CD14-positive monocyte (primary cell): Measurements from ENCODE around the gene TSGA10IP. TPM values are rescaled to one million over a fixed set of nuclear protein-coding genes. Genes with fewer than 3 reads are reported as not detected.
A peak's percentile ranks its signal among the peaks of the same experiment; 100 is the strongest.

Experiments used
- DNase-seq, 3 donors: peaks; one replicate each; pipeline ENCODE4 v3.0.0-alpha.2; 2011 to 2022
- H2AFZ ChIP-seq: 2 replicates; pipeline ENCODE4 v1.6.0; 2012; ENCODE audit warnings: mild to moderate bottlenecking, low read depth, low read length, inconsistent platforms; ENCODE audit not compliant: insufficient read depth, poor library complexity, severe bottlenecking
- H3K27ac ChIP-seq, 2 donors: 1 replicate in 1 of 2; 2 replicates in 1 of 2; pipeline ENCODE4 v1.5.1; 2012 to 2013; ENCODE audit warnings: low read length in 2 of 2, control low read depth in 1 of 2, inconsistent platforms in 1 of 2, low read depth in 1 of 2, mild to moderate bottlenecking in 1 of 2
- H3K27me3 ChIP-seq, 2 donors: one replicate each; pipeline versions ENCODE4 v1.6.0 to v1.6.1; 2011 to 2013; ENCODE audit warnings: low read length in 2 of 2; ENCODE audit not compliant: control insufficient read depth in 2 of 2, insufficient read depth in 2 of 2
- H3K36me3 ChIP-seq, 2 donors: replicated peaks in 1 of 2; 1 replicate in 1 of 2; 2 replicates in 1 of 2; pipeline versions ENCODE4 v1.5.1 to v1.6.1; 2012 to 2013; ENCODE audit warnings: low read length in 2 of 2, control low read depth in 1 of 2, inconsistent platforms in 1 of 2, mild to moderate bottlenecking in 1 of 2; ENCODE audit not compliant: insufficient read depth in 2 of 2, control insufficient read depth in 1 of 2
- H3K4me1 ChIP-seq, 2 donors: 1 replicate in 1 of 2; 2 replicates in 1 of 2; pipeline versions ENCODE4 v1.5.1 to v1.6.1; 2012 to 2013; ENCODE audit warnings: low read length in 2 of 2, control low read depth in 1 of 2, inconsistent platforms in 1 of 2, mild to moderate bottlenecking in 1 of 2, moderate library complexity in 1 of 2; ENCODE audit not compliant: insufficient read depth in 2 of 2, control insufficient read depth in 1 of 2
- H3K4me2 ChIP-seq: replicated peaks from 2 replicates; pipeline ENCODE3; 2012; ENCODE audit warnings: low read length, moderate library complexity, mild to moderate bottlenecking; ENCODE audit not compliant: poor library complexity, severe bottlenecking; ENCODE audit errors: extremely low read depth
- H3K4me3 ChIP-seq, 3 experiments: fragments of 200-600 bp in 1 of 3; sonication (generic) in 1 of 3; replicated peaks in 1 of 3; 1 replicate in 2 of 3; 2 replicates in 1 of 3; pipeline ENCODE4 v1.5.1; 2011 to 2013; ENCODE audit warnings: low read length in 3 of 3, mild to moderate bottlenecking in 3 of 3, control low read depth in 2 of 3, low read depth in 2 of 3, inconsistent platforms in 1 of 3, moderate library complexity in 1 of 3
- H3K79me2 ChIP-seq: 2 replicates; pipeline ENCODE4 v1.6.0; 2012; ENCODE audit warnings: mild to moderate bottlenecking, control low read depth, inconsistent platforms, low read length, moderate library complexity; ENCODE audit not compliant: insufficient read depth
- H3K9ac ChIP-seq: 2 replicates; pipeline ENCODE4 v1.6.0; 2017; ENCODE audit warnings: low read length, mild to moderate bottlenecking; ENCODE audit not compliant: insufficient read depth, poor library complexity, severe bottlenecking
- H3K9me3 ChIP-seq, 2 donors: replicated peaks in 1 of 2; 1 replicate in 1 of 2; 2 replicates in 1 of 2; pipeline versions ENCODE4 v1.5.1 to v1.6.1; 2012 to 2013; ENCODE audit warnings: low read length in 2 of 2, control low read depth in 1 of 2; ENCODE audit not compliant: control insufficient read depth in 1 of 2, insufficient read depth in 1 of 2
- H4K20me1 ChIP-seq: 2 replicates; pipeline ENCODE4 v1.6.0; 2012; ENCODE audit warnings: mild to moderate bottlenecking, low read length, control low read depth, moderate library complexity; ENCODE audit not compliant: insufficient read depth
- H3K27ac Mint-ChIP-seq, 7 donors: one replicate each; pipeline ENCODE4 v1.8.0; 2020; ENCODE audit warnings: mild to moderate bottlenecking in 7 of 7, mixed read lengths in 7 of 7, moderate library complexity in 6 of 7, inconsistent platforms in 2 of 7
- H3K27me3 Mint-ChIP-seq, 3 donors: one replicate each; pipeline ENCODE4 v1.8.0; 2021 to 2022; ENCODE audit warnings: low read depth in 3 of 3, mild to moderate bottlenecking in 3 of 3, mixed read lengths in 3 of 3, moderate library complexity in 3 of 3, inconsistent platforms in 1 of 3
- H3K36me3 Mint-ChIP-seq, 2 donors: one replicate each; pipeline ENCODE4 v1.8.0; 2020; ENCODE audit warnings: mixed read lengths in 2 of 2, inconsistent platforms in 1 of 2, mild to moderate bottlenecking in 1 of 2
- H3K4me1 Mint-ChIP-seq: one replicate; pipeline ENCODE4 v1.8.0; 2020; ENCODE audit warnings: mild to moderate bottlenecking, mixed read lengths
- H3K4me3 Mint-ChIP-seq, 2 donors: one replicate each; pipeline ENCODE4 v1.8.0; 2020; ENCODE audit warnings: mild to moderate bottlenecking in 2 of 2, mixed read lengths in 2 of 2, moderate library complexity in 1 of 2
- H3K9me3 Mint-ChIP-seq, 7 donors: one replicate each; pipeline ENCODE4 v1.8.0; 2020 to 2022; ENCODE audit warnings: mixed read lengths in 7 of 7, mild to moderate bottlenecking in 6 of 7, moderate library complexity in 6 of 7, inconsistent platforms in 2 of 7
- WGBS: methylation state at CpG from one replicate; pipeline ENCODE4 v1.1.5; 2013; ENCODE audit warnings: missing lambda C conversion rate; ENCODE audit not compliant: insufficient coverage; 5-methylcytosine and 5-hydroxymethylcytosine counted together
- intact Hi-C, 2 donors: fragments of 100-400 bp; cut with micrococcal nuclease; formaldehyde crosslinking; loops; one replicate each; pipeline versions ENCODE4 v1.15.0 to v1.15.1; 2023
- polyA plus RNA-seq, 3 donors: library from polyadenylated mRNA; depleted of rRNA in 1 of 3; unstranded in 2 of 3; stranded (reverse) in 1 of 3; fragments of 300-500 nt in 2 of 3; fragments of >200 nt in 1 of 3; fragmentation: Illumina TruSeq in 2 of 3; gene quantifications; 1 replicate in 2 of 3; 2 replicates in 1 of 3; pipeline ENCODE4 v1.2.3, GENCODE V29; 2012 to 2021
- TF ChIP-seq, protein P1 (sequence below): fragments of 200-600 bp; IDR thresholded peaks from one replicate; pipeline ENCODE4 v1.8.0; 2022; ENCODE audit warnings: antibody characterized with exemption, mild to moderate bottlenecking

The TSGA10IP gene
- polyA plus RNA-seq, 3 donors: 0.67 to 0.71 TPM; not detected in 1

GRCh38 chr11:65946655-65947054, 1.4 kb downstream of the TSGA10IP start:
- Histone ChIP-seq H3K36me3 (no peaks in the 10 kb centered on the region), H3K79me2 (no peaks in the 10 kb centered on the region), H3K27ac (no peak overlapping the region), H2AFZ (no peak overlapping the region), H3K4me2 (no peak overlapping the region), H3K9me3 (no peaks in the 10 kb centered on the region), H4K20me1 (no peaks in the 10 kb centered on the region), H3K4me3 (no peak overlapping the region), H3K27me3 (no peaks in the 10 kb centered on the region), H3K9ac (no peak overlapping the region), H3K4me1 (peaks cover 10% of the 10 kb centered on the region in 2 donors)
- DNase-seq: no peak
- intact Hi-C loops: no loop called here
- Mint-ChIP-seq H3K9me3 (peaks cover 0 to 2% (median 0%) of the 10 kb centered on the region in 7 donors), H3K27ac (no peak overlapping the region), H3K4me1 (peaks cover 11% of the 10 kb centered on the region), H3K27me3 (peaks cover 6 to 10% (median 10%) of the 10 kb centered on the region in 3 donors), H3K36me3 (no peaks in the 10 kb centered on the region), H3K4me3 (no peak overlapping the region)
- TF ChIP-seq, protein P1, sequence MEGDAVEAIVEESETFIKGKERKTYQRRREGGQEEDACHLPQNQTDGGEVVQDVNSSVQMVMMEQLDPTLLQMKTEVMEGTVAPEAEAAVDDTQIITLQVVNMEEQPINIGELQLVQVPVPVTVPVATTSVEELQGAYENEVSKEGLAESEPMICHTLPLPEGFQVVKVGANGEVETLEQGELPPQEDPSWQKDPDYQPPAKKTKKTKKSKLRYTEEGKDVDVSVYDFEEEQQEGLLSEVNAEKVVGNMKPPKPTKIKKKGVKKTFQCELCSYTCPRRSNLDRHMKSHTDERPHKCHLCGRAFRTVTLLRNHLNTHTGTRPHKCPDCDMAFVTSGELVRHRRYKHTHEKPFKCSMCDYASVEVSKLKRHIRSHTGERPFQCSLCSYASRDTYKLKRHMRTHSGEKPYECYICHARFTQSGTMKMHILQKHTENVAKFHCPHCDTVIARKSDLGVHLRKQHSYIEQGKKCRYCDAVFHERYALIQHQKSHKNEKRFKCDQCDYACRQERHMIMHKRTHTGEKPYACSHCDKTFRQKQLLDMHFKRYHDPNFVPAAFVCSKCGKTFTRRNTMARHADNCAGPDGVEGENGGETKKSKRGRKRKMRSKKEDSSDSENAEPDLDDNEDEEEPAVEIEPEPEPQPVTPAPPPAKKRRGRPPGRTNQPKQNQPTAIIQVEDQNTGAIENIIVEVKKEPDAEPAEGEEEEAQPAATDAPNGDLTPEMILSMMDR: no peak
- 94% methylated on average over 3 of the region's 4 CpGs for WGBS

GRCh38 chr11:65947133-65947532, 1.9 kb downstream of the TSGA10IP start:
- TF ChIP-seq, protein P1: no peak
- H2AFZ ChIP-seq: no peak overlapping the region
- H3K4me3 ChIP-seq: no peak overlapping the region
- Mint-ChIP-seq H3K36me3 (no peaks in the 10 kb centered on the region), H3K27me3 (peaks cover 11 to 15% (median 11%) of the 10 kb centered on the region in 3 donors), H3K9me3 (peaks cover 0 to 2% (median 0%) of the 10 kb centered on the region in 7 donors), H3K27ac (peak overlapping the region in 1 of 7 donors; percentile 61), H3K4me1 (peaks cover 6% of the 10 kb centered on the region), H3K4me3 (no peak overlapping the region)
- H3K79me2 ChIP-seq: no peaks in the 10 kb centered on the region
- no peaks in the 10 kb centered on the region for H3K27me3 ChIP-seq
- WGBS: 90% methylated on average over 13 of the region's 13 CpGs
- no peaks in the 10 kb centered on the region for H3K36me3 ChIP-seq
- H3K27ac ChIP-seq: no peak overlapping the region
- H3K9me3 ChIP-seq: no peaks in the 10 kb centered on the region
- no peak overlapping the region for H3K9ac ChIP-seq
- peaks cover 5% of the 10 kb centered on the region in 2 donors for H3K4me1 ChIP-seq
- intact Hi-C loops: no loop called here
- no peak overlapping the region for H3K4me2 ChIP-seq
- H4K20me1 ChIP-seq: no peaks in the 10 kb centered on the region
- DNase-seq: no peak
